ENCODE data around the gene KNOP1.

The KNOP1 gene

GRCh38 chr16:19749571-19750080, 31.6 kb upstream of the KNOP1 start:
- H3K36me3 ChIP-seq (ENCODE audit: control insufficient read depth in 4 of 4, insufficient read depth in 4 of 4, low read length in 3 of 4), result no peaks in the 10 kb centered on the region
- no peak overlapping the region for H3K4me3 ChIP-seq (ENCODE audit: control insufficient read depth in 1 of 7, extremely low read depth in 1 of 7, insufficient read depth in 4 of 7, low read depth in 2 of 7, low read length in 6 of 7)
- no CpG with 5 or more reads among the region's 4 CpGs for WGBS (ENCODE audit: insufficient coverage)
- no peak overlapping the region for H3K27ac ChIP-seq (ENCODE audit: insufficient read depth in 1 of 2, low read depth in 1 of 2, low read length in 2 of 2, poor library complexity in 1 of 2, severe bottlenecking in 2 of 2)
- ChIA-PET POLR2A (no interaction called here), CTCF (no interaction called here)
- H3K4me1 ChIP-seq (ENCODE audit: control extremely low read depth in 1 of 4, control insufficient read depth in 4 of 4, insufficient read depth in 4 of 4, low read length in 3 of 4), result peaks cover 0 to 3% (median 0%) of the 10 kb centered on the region in 4 experiments
- no peaks in the 10 kb centered on the region for H3K9me3 ChIP-seq (ENCODE audit: control extremely low read depth in 1 of 5, control insufficient read depth in 4 of 5, insufficient read depth in 2 of 5, low read depth in 1 of 5, low read length in 4 of 5)
- DNase-seq, result no peak
- H3K27me3 ChIP-seq (replicated peaks in 2 of 5; ENCODE audit: control insufficient read depth in 4 of 5, insufficient read depth in 5 of 5, low read length in 4 of 5), result no peaks in the 10 kb centered on the region

- no peak overlapping the region for H3K27ac ChIP-seq (ENCODE audit: insufficient read depth in 1 of 2, low read depth in 1 of 2, low read length in 2 of 2, poor library complexity in 1 of 2, severe bottlenecking in 2 of 2)
- 80% methylated on average over 1 of the region's 2 CpGs for WGBS (ENCODE audit: insufficient coverage)
- H3K9me3 ChIP-seq (ENCODE audit: control extremely low read depth in 1 of 5, control insufficient read depth in 4 of 5, insufficient read depth in 2 of 5, low read depth in 1 of 5, low read length in 4 of 5), result no peaks in the 10 kb centered on the region
- DNase-seq, result no peak
- no peaks in the 10 kb centered on the region for H3K36me3 ChIP-seq (ENCODE audit: control insufficient read depth in 4 of 4, insufficient read depth in 4 of 4, low read length in 3 of 4)
- no peak overlapping the region for H3K4me3 ChIP-seq (ENCODE audit: control insufficient read depth in 1 of 7, extremely low read depth in 1 of 7, insufficient read depth in 4 of 7, low read depth in 2 of 7, low read length in 6 of 7)
- peaks cover 0 to 3% (median 0%) of the 10 kb centered on the region in 4 experiments for H3K4me1 ChIP-seq (ENCODE audit: control extremely low read depth in 1 of 4, control insufficient read depth in 4 of 4, insufficient read depth in 4 of 4, low read length in 3 of 4)
- no peaks in the 10 kb centered on the region for H3K27me3 ChIP-seq (replicated peaks in 2 of 5; ENCODE audit: control insufficient read depth in 4 of 5, insufficient read depth in 5 of 5, low read length in 4 of 5)
- ChIA-PET CTCF (no interaction called here), POLR2A (interaction anchor here (0.7 kb wide), 2 partner anchors 156 to 1864 kb away, joined by 3 to 5 read pairs; no protein-coding TSS in a partner anchor)
Measured at GRCh38 chr16:19748389-19749168, 30.6 kb upstream of the KNOP1 start.

GRCh38 chr16:19746561-19746960, 28.5 kb upstream of the KNOP1 start:
- CTCF ChIA-PET, result interaction anchor here (1.3 kb wide), 1 partner anchor 47 kb away, joined by 3 read pairs; no protein-coding TSS in a partner anchor
- no peaks in the 10 kb centered on the region for H3K9me3 ChIP-seq (ENCODE audit: control extremely low read depth in 1 of 5, control insufficient read depth in 4 of 5, insufficient read depth in 2 of 5, low read depth in 1 of 5, low read length in 4 of 5)
- peak; percentile 9 to 23 (median 11) for DNase-seq
- H3K27me3 ChIP-seq (replicated peaks in 2 of 5; ENCODE audit: control insufficient read depth in 4 of 5, insufficient read depth in 5 of 5, low read length in 4 of 5), result no peaks in the 10 kb centered on the region
- 0% methylated on average over 1 of the region's 4 CpGs for WGBS (ENCODE audit: insufficient coverage)
- peaks cover 0 to 3% (median 0%) of the 10 kb centered on the region in 4 experiments for H3K4me1 ChIP-seq (ENCODE audit: control extremely low read depth in 1 of 4, control insufficient read depth in 4 of 4, insufficient read depth in 4 of 4, low read length in 3 of 4)
- no peaks in the 10 kb centered on the region for H3K36me3 ChIP-seq (ENCODE audit: control insufficient read depth in 4 of 4, insufficient read depth in 4 of 4, low read length in 3 of 4)
- H3K4me3 ChIP-seq (ENCODE audit: control insufficient read depth in 1 of 7, extremely low read depth in 1 of 7, insufficient read depth in 4 of 7, low read depth in 2 of 7, low read length in 6 of 7), result no peak overlapping the region
- POLR2A ChIA-PET, result no interaction called here
- H3K27ac ChIP-seq (ENCODE audit: insufficient read depth in 1 of 2, low read depth in 1 of 2, low read length in 2 of 2, poor library complexity in 1 of 2, severe bottlenecking in 2 of 2), result no peak overlapping the region

- no peaks in the 10 kb centered on the region for H3K27me3 ChIP-seq (replicated peaks in 2 of 5; ENCODE audit: control insufficient read depth in 4 of 5, insufficient read depth in 5 of 5, low read length in 4 of 5)
- ChIA-PET POLR2A (no interaction called here), CTCF (interaction anchor here (0.6 to 1.3 kb wide), 2 partner anchors 46 to 146 kb away, joined by 3 read pairs; no protein-coding TSS in a partner anchor)
- peaks cover 0 to 3% (median 0%) of the 10 kb centered on the region in 4 experiments for H3K4me1 ChIP-seq (ENCODE audit: control extremely low read depth in 1 of 4, control insufficient read depth in 4 of 4, insufficient read depth in 4 of 4, low read length in 3 of 4)
- H3K36me3 ChIP-seq (ENCODE audit: control insufficient read depth in 4 of 4, insufficient read depth in 4 of 4, low read length in 3 of 4), result no peaks in the 10 kb centered on the region
- no peak for DNase-seq
- 92% methylated on average over 7 of the region's 9 CpGs for WGBS (ENCODE audit: insufficient coverage)
- H3K27ac ChIP-seq (ENCODE audit: insufficient read depth in 1 of 2, low read depth in 1 of 2, low read length in 2 of 2, poor library complexity in 1 of 2, severe bottlenecking in 2 of 2), result no peak overlapping the region
- no peak overlapping the region for H3K4me3 ChIP-seq (ENCODE audit: control insufficient read depth in 1 of 7, extremely low read depth in 1 of 7, insufficient read depth in 4 of 7, low read depth in 2 of 7, low read length in 6 of 7)
- H3K9me3 ChIP-seq (ENCODE audit: control extremely low read depth in 1 of 5, control insufficient read depth in 4 of 5, insufficient read depth in 2 of 5, low read depth in 1 of 5, low read length in 4 of 5), result no peaks in the 10 kb centered on the region
Measured at GRCh38 chr16:19745286-19746010, 27.4 kb upstream of the KNOP1 start.

GRCh38 chr16:19744670-19745069, 26.6 kb upstream of the KNOP1 start:
- Histone ChIP-seq H3K36me3 (ENCODE audit: control insufficient read depth in 4 of 4, insufficient read depth in 4 of 4, low read length in 3 of 4) (no peaks in the 10 kb centered on the region), H3K9me3 (ENCODE audit: control extremely low read depth in 1 of 5, control insufficient read depth in 4 of 5, insufficient read depth in 2 of 5, low read depth in 1 of 5, low read length in 4 of 5) (no peaks in the 10 kb centered on the region), H3K4me3 (ENCODE audit: control insufficient read depth in 1 of 7, extremely low read depth in 1 of 7, insufficient read depth in 4 of 7, low read depth in 2 of 7, low read length in 6 of 7) (no peak overlapping the region), H3K27ac (ENCODE audit: insufficient read depth in 1 of 2, low read depth in 1 of 2, low read length in 2 of 2, poor library complexity in 1 of 2, severe bottlenecking in 2 of 2) (no peak overlapping the region), H3K4me1 (ENCODE audit: control extremely low read depth in 1 of 4, control insufficient read depth in 4 of 4, insufficient read depth in 4 of 4, low read length in 3 of 4) (peaks cover 0 to 3% (median 0%) of the 10 kb centered on the region in 4 experiments), H3K27me3 (replicated peaks in 2 of 5; ENCODE audit: control insufficient read depth in 4 of 5, insufficient read depth in 5 of 5, low read length in 4 of 5) (no peaks in the 10 kb centered on the region)
- ChIA-PET CTCF (no interaction called here), POLR2A (no interaction called here)
- WGBS (ENCODE audit: insufficient coverage), result 100% methylated on average over 2 of the region's 3 CpGs
- no peak for DNase-seq

GRCh38 chr16:19743816-19744159, 25.8 kb upstream of the KNOP1 start:
- peaks cover 0 to 3% (median 0%) of the 10 kb centered on the region in 4 experiments for H3K4me1 ChIP-seq (ENCODE audit: control extremely low read depth in 1 of 4, control insufficient read depth in 4 of 4, insufficient read depth in 4 of 4, low read length in 3 of 4)
- ChIA-PET POLR2A (interaction anchor here (0.6 kb wide), 1 partner anchor 667 kb away, joined by 4 read pairs; no protein-coding TSS in a partner anchor), CTCF (no interaction called here)
- H3K4me3 ChIP-seq (ENCODE audit: control insufficient read depth in 1 of 7, extremely low read depth in 1 of 7, insufficient read depth in 4 of 7, low read depth in 2 of 7, low read length in 6 of 7), result no peak overlapping the region
- no peak overlapping the region for H3K27ac ChIP-seq (ENCODE audit: insufficient read depth in 1 of 2, low read depth in 1 of 2, low read length in 2 of 2, poor library complexity in 1 of 2, severe bottlenecking in 2 of 2)
- no peaks in the 10 kb centered on the region for H3K36me3 ChIP-seq (ENCODE audit: control insufficient read depth in 4 of 4, insufficient read depth in 4 of 4, low read length in 3 of 4)
- H3K9me3 ChIP-seq (ENCODE audit: control extremely low read depth in 1 of 5, control insufficient read depth in 4 of 5, insufficient read depth in 2 of 5, low read depth in 1 of 5, low read length in 4 of 5), result no peaks in the 10 kb centered on the region
- no peaks in the 10 kb centered on the region for H3K27me3 ChIP-seq (replicated peaks in 2 of 5; ENCODE audit: control insufficient read depth in 4 of 5, insufficient read depth in 5 of 5, low read length in 4 of 5)
- DNase-seq, result no peak

GRCh38 chr16:19741354-19741753, 23.3 kb upstream of the KNOP1 start:
- ChIA-PET POLR2A (no interaction called here), CTCF (no interaction called here)
- Histone ChIP-seq H3K4me1 (ENCODE audit: control extremely low read depth in 1 of 4, control insufficient read depth in 4 of 4, insufficient read depth in 4 of 4, low read length in 3 of 4) (peaks cover 0 to 9% (median 2%) of the 10 kb centered on the region in 4 experiments), H3K9me3 (ENCODE audit: control extremely low read depth in 1 of 5, control insufficient read depth in 4 of 5, insufficient read depth in 2 of 5, low read depth in 1 of 5, low read length in 4 of 5) (no peaks in the 10 kb centered on the region), H3K4me3 (ENCODE audit: control insufficient read depth in 1 of 7, extremely low read depth in 1 of 7, insufficient read depth in 4 of 7, low read depth in 2 of 7, low read length in 6 of 7) (no peak overlapping the region), H3K27ac (ENCODE audit: insufficient read depth in 1 of 2, low read depth in 1 of 2, low read length in 2 of 2, poor library complexity in 1 of 2, severe bottlenecking in 2 of 2) (no peak overlapping the region), H3K36me3 (ENCODE audit: control insufficient read depth in 4 of 4, insufficient read depth in 4 of 4, low read length in 3 of 4) (no peaks in the 10 kb centered on the region), H3K27me3 (replicated peaks in 2 of 5; ENCODE audit: control insufficient read depth in 4 of 5, insufficient read depth in 5 of 5, low read length in 4 of 5) (no peaks in the 10 kb centered on the region)
- no peak for DNase-seq
- WGBS (ENCODE audit: insufficient coverage), result 100% methylated on average over 1 of the region's 1 CpG
